ENCODE measurements around the gene SHKBP1.
"Not testable (repeated sequence)": the region's sequence is repeated elsewhere in the genome, so short reads cannot be mapped to it uniquely, and the experiment has no call there.

Gene SHKBP1

GRCh38 chr19:40556953-40557530, 19.6 kb upstream of the SHKBP1 start:
- no peak for DNase-seq

GRCh38 chr19:40559394-40559793, 17.3 kb upstream of the SHKBP1 start:
- no peak for DNase-seq

- DNase-seq, result no peak
These were observed 16.6 kb upstream of the SHKBP1 start for GRCh38 chr19:40560092-40560507.

- DNase-seq, result no peak
These were observed 14.7 kb upstream of the SHKBP1 start for GRCh38 chr19:40561947-40562346.

GRCh38 chr19:40564535-40564934, 12.1 kb upstream of the SHKBP1 start:
- not testable (repeated sequence) for DNase-seq

- DNase-seq, result no peak
These were observed 11.3 kb upstream of the SHKBP1 start for GRCh38 chr19:40565355-40565754.

GRCh38 chr19:40565910-40566495, 10.7 kb upstream of the SHKBP1 start:
- no peak for DNase-seq

GRCh38 chr19:40567040-40567749, 9.5 kb upstream of the SHKBP1 start:
- no peak for DNase-seq

- DNase-seq, result no peak
These were observed 8.8 kb upstream of the SHKBP1 start for GRCh38 chr19:40567750-40568494.

GRCh38 chr19:40570313-40571004, 6.2 kb upstream of the SHKBP1 start:
- DNase-seq, result peak; percentile 99

GRCh38 chr19:40571005-40571318, 5.7 kb upstream of the SHKBP1 start:
- no peak for DNase-seq

- no peak for DNase-seq
These were observed 4.7 kb upstream of the SHKBP1 start for GRCh38 chr19:40571831-40572495.

GRCh38 chr19:40575326-40575725, 1.3 kb upstream of the SHKBP1 start:
- no peak for DNase-seq

GRCh38 chr19:40576151-40576584, 505 bp upstream of the SHKBP1 start:
- peak; percentile 34 for DNase-seq

- DNase-seq, result no peak
These were observed 1.8 kb downstream of the SHKBP1 start for GRCh38 chr19:40578442-40578908.

- DNase-seq, result no peak
These were observed 3.9 kb downstream of the SHKBP1 start for GRCh38 chr19:40580619-40581018.

- DNase-seq, result no peak
These were observed 4.9 kb downstream of the SHKBP1 start for GRCh38 chr19:40581531-40581930.

GRCh38 chr19:40582467-40582866, 5.8 kb downstream of the SHKBP1 start:
- DNase-seq, result no peak

GRCh38 chr19:40583283-40583682, 6.6 kb downstream of the SHKBP1 start:
- DNase-seq, result no peak

GRCh38 chr19:40584007-40584406, 7.3 kb downstream of the SHKBP1 start:
- DNase-seq, result no peak

GRCh38 chr19:40585241-40585981, 8.7 kb downstream of the SHKBP1 start:
- no peak for DNase-seq

- no peak for DNase-seq
These were observed 9.3 kb downstream of the SHKBP1 start for GRCh38 chr19:40585982-40586422.

Data from CD4-positive, alpha-beta T cell treated with Interleukin-12 subunit alpha and Interleukin-12 subunit beta, for 1 hour (primary cell).